PC-3 (cell line): ENCODE measurements around the gene RERE. TPM values are rescaled to one million over a fixed set of nuclear protein-coding genes. Genes with fewer than 3 reads are reported as not detected.

Experiments
- ATAC-seq: fragments of 200-7000 bp; cut with Tn5 transposase; 2 replicates; pipeline ENCODE4 v1.9.1; 2020; ENCODE audit warnings: mild to moderate bottlenecking, moderate library complexity
- BruUV-seq: library from RNA; stranded (reverse); fragments of 400-500 nt; replicated peaks from 2 replicates; lab custom pipeline; 2021; lab: Mats Ljungman, UMichigan
- CTCF ChIA-PET: fragments of 300-600 bp; sonication (Branson Sonifier 250); formaldehyde crosslinking; loops from one replicate; lab custom pipeline; 2022; ENCODE audit warnings: antibody characterized with exemption; lab: Charles Lee
- POLR2A ChIA-PET: fragments of 300-600 bp; sonication (Branson Sonifier 250); formaldehyde crosslinking; loops from one replicate; lab custom pipeline; 2022; ENCODE audit warnings: antibody characterized with exemption; ENCODE audit not compliant: unreplicated experiment; lab: Charles Lee
- DNase-seq: peaks from one replicate; pipeline ENCODE4 v3.0.0-alpha.2; 2015
- H2AFZ ChIP-seq: fragments of 300-600 bp; sonication (generic); 2 replicates; pipeline ENCODE4 v1.6.0; 2016; ENCODE audit warnings: antibody characterized with exemption, low read length
- H3F3A ChIP-seq: fragments of 300-600 bp; sonication (generic); one replicate; pipeline ENCODE4 v1.6.0; 2017; ENCODE audit warnings: antibody characterized with exemption, low read length, control low read depth, mild to moderate bottlenecking; ENCODE audit not compliant: unreplicated experiment
- H3K27ac ChIP-seq: fragments of 300-600 bp; sonication (generic); 2 replicates; pipeline ENCODE4 v1.5.1; 2016; ENCODE audit warnings: mild to moderate bottlenecking, low read length
- H3K27me3 ChIP-seq: fragments of 300-600 bp; sonication (generic); 2 replicates; pipeline ENCODE4 v1.6.1; 2016; ENCODE audit warnings: low read length, mixed read lengths
- H3K36me3 ChIP-seq: fragments of 300-600 bp; sonication (generic); 2 replicates; pipeline ENCODE4 v1.6.1; 2016; ENCODE audit warnings: low read depth, mixed run types, low read length, mixed read lengths
- H3K4me1 ChIP-seq: fragments of 300-600 bp; sonication (generic); 2 replicates; pipeline ENCODE4 v1.5.1; 2016; ENCODE audit warnings: low read length; ENCODE audit not compliant: insufficient read depth
- H3K4me2 ChIP-seq: fragments of 300-600 bp; sonication (generic); 2 replicates; pipeline ENCODE4 v1.6.0; 2016; ENCODE audit warnings: low read length
- H3K4me3 ChIP-seq: fragments of 300-600 bp; sonication (generic); 2 replicates; pipeline ENCODE4 v1.5.1; 2016; ENCODE audit warnings: mild to moderate bottlenecking, low read length, mixed read lengths
- H3K79me2 ChIP-seq: fragments of 300-600 bp; sonication (generic); 2 replicates; pipeline ENCODE4 v1.6.1; 2017; ENCODE audit warnings: low read length, mixed read lengths
- H3K9ac ChIP-seq: fragments of 300-600 bp; sonication (generic); 2 replicates; pipeline ENCODE4 v1.6.0; 2016; ENCODE audit warnings: mild to moderate bottlenecking, low read length
- H3K9me2 ChIP-seq: fragments of 300-600 bp; sonication (generic); replicated peaks from 2 replicates; pipeline ENCODE4 v1.6.1; 2016; ENCODE audit warnings: mixed run types, low read length, mixed read lengths
- H3K9me3 ChIP-seq: fragments of 300-600 bp; sonication (generic); 2 replicates; pipeline ENCODE4 v1.6.1; 2016; ENCODE audit warnings: low read length, mixed read lengths
- H4K20me1 ChIP-seq: fragments of 300-600 bp; sonication (generic); 2 replicates; pipeline ENCODE4 v1.6.1; 2016; ENCODE audit warnings: low read length, mixed read lengths
- CTCF ChIP-seq: fragments of 300-600 bp; sonication (generic); conservative IDR thresholded peaks from 2 replicates; pipeline ENCODE4 v1.5.1; 2017; ENCODE audit warnings: antibody characterized with exemption, low read depth, mild to moderate bottlenecking, low read length
- EZH2 ChIP-seq: fragments of 300-600 bp; sonication (generic); IDR thresholded peaks from one replicate; pipeline ENCODE4 v1.6.1; 2017; ENCODE audit warnings: antibody characterized with exemption, mild to moderate bottlenecking, low read length; ENCODE audit not compliant: unreplicated experiment
- EZH2phosphoT487 ChIP-seq: fragments of 300-600 bp; sonication (generic); IDR thresholded peaks from 2 replicates; pipeline ENCODE4 v1.6.1; 2018; ENCODE audit warnings: mild to moderate bottlenecking, antibody characterized with exemption, low read length, borderline replicate concordance
- intact Hi-C: fragments of 100-400 bp; cut with micrococcal nuclease; formaldehyde crosslinking; loops from 2 replicates; pipeline ENCODE4 v1.9.0; 2023
- total RNA-seq: library from RNA; depleted of rRNA; stranded (reverse); fragments of >200 nt; gene quantifications from 2 replicates; pipeline ENCODE4 v1.2.3, GENCODE V29; 2014

RERE gene
- total RNA-seq, 1 experiment from 2014 or later: 24.2 TPM

GRCh38 chr1:8554956-8555534 is 262.4 kb downstream of the RERE start:
- no peak overlapping the region for H3K27ac ChIP-seq
- H3K9me3 ChIP-seq: no peaks in the 10 kb centered on the region
- H3F3A ChIP-seq: no peaks in the 10 kb centered on the region
- H3K9me2 ChIP-seq: no peaks in the 10 kb centered on the region
- no peak for ATAC-seq
- intact Hi-C loops: no loop called here
- POLR2A ChIA-PET: no interaction called here
- DNase-seq: peak; percentile 10
- no peaks in the 10 kb centered on the region for H3K36me3 ChIP-seq
- CTCF ChIA-PET: interaction anchor here (0.6 to 0.9 kb wide), 2 partner anchors 158 to 177 kb away, joined by 3 to 4 read pairs; no protein-coding TSS in a partner anchor
- H3K4me2 ChIP-seq: no peak overlapping the region
- H4K20me1 ChIP-seq: no peaks in the 10 kb centered on the region
- no peak overlapping the region for H3K9ac ChIP-seq
- H3K4me1 ChIP-seq: no peaks in the 10 kb centered on the region
- TF ChIP-seq EZH2: no peak
- TF ChIP-seq EZH2phosphoT487: no peak
- TF ChIP-seq CTCF: no peak
- no peak overlapping the region for H2AFZ ChIP-seq
- H3K4me3 ChIP-seq: no peak overlapping the region
- BruUV-seq: no TSS peak
- no peaks in the 10 kb centered on the region for H3K27me3 ChIP-seq
- peaks cover 5% of the 10 kb centered on the region for H3K79me2 ChIP-seq

GRCh38 chr1:8552820-8553397 is 264.5 kb downstream of the RERE start:
- Histone ChIP-seq H3F3A (no peaks in the 10 kb centered on the region), H3K4me1 (no peaks in the 10 kb centered on the region), H3K9me3 (no peaks in the 10 kb centered on the region), H3K27me3 (no peaks in the 10 kb centered on the region), H3K9ac (no peak overlapping the region), H3K79me2 (no peaks in the 10 kb centered on the region; the same call in 1 of the 2 replicates), H4K20me1 (no peaks in the 10 kb centered on the region), H3K27ac (no peak overlapping the region), H2AFZ (no peak overlapping the region), H3K36me3 (no peaks in the 10 kb centered on the region), H3K9me2 (no peaks in the 10 kb centered on the region), H3K4me2 (no peak overlapping the region), H3K4me3 (no peak overlapping the region)
- POLR2A ChIA-PET: no interaction called here
- TF ChIP-seq CTCF (no peak), EZH2 (no peak), EZH2phosphoT487 (no peak)
- no peak for DNase-seq
- no peak for ATAC-seq
- CTCF ChIA-PET: no interaction called here
- BruUV-seq: no TSS peak
- intact Hi-C loops: no loop called here
